ENCODE results near the gene CLMN.

DNA sequence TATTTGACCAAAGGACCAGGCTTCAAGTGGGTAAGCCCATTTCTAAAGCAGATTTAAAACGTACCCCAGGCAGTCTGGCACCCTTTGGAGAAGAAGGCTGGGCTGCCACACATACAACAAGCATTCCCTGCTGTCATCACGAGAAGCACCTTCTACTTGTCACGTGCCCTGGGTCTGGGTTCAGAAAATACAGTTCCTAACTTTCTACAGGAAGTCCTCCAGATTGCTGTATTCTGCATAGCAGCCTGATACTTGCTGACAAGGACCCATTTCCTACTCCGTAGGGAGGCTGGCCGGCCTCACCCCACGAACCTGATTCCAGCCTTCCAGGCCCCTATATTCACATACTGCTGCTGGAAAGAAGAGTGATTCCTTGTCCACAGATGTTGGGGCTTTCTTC, 7.4 kb downstream of the CLMN start:
- TF ChIP-seq, protein P1, sequence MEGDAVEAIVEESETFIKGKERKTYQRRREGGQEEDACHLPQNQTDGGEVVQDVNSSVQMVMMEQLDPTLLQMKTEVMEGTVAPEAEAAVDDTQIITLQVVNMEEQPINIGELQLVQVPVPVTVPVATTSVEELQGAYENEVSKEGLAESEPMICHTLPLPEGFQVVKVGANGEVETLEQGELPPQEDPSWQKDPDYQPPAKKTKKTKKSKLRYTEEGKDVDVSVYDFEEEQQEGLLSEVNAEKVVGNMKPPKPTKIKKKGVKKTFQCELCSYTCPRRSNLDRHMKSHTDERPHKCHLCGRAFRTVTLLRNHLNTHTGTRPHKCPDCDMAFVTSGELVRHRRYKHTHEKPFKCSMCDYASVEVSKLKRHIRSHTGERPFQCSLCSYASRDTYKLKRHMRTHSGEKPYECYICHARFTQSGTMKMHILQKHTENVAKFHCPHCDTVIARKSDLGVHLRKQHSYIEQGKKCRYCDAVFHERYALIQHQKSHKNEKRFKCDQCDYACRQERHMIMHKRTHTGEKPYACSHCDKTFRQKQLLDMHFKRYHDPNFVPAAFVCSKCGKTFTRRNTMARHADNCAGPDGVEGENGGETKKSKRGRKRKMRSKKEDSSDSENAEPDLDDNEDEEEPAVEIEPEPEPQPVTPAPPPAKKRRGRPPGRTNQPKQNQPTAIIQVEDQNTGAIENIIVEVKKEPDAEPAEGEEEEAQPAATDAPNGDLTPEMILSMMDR (IDR thresholded peaks at IDR 0.05) = no peak
- no peak for TF ChIP-seq POLR2A (IDR thresholded peaks at IDR 0.05)
- no peak for TF ChIP-seq POLR2AphosphoS5 (IDR thresholded peaks at IDR 0.05)

Measured in prostate gland (tissue), 2 donors.